HG03432 (cell line): ENCODE results near the gene ABHD10.

Experiments
- ATAC-seq: cut with Tn5 transposase; IDR thresholded peaks from one replicate; pipeline ENCODE4 v1.9.1; 2021; ENCODE audit warnings: mild to moderate bottlenecking, moderate library complexity; ENCODE audit not compliant: unreplicated experiment

Gene ABHD10

DNA sequence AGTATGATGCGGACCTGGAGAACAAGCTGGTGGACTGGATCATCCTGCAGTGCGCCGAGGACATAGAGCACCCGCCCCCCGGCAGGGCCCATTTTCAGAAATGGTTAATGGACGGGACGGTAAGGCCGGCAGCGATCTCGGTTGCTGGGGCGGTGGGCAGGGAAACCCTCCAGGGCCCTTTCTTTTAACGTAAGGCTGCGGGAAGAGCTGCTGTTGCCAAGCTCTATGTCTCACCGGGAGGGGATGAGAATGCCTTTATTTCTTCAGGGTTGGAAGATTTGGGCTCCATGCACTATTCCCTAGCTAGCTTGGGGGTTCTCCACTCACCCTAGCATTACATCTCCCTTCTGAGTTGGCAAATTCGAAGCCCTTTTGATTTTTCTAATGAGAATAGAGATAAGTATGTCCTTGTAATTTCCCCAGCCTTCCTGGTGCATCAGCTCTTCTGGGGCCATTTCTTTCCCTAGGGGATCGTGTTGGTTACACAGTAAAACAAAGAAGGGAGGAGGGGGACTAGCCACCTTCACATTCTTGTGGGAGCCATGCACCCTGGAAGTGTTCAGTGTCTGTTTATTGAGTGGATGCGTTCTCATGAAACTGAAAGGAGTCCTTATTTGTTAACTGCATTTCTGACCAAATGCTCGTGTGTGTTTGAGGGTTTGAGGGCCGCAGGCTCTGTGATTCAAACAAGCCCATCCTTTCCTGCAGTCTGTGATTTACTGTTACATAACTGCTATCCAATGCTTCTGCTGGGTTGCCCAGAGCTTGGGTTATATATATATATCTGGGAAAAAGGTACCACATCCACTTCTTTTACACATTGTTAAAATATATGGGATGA is 20.9 kb downstream of the ABHD10 start:
- peak; percentile 30 for ATAC-seq

DNA sequence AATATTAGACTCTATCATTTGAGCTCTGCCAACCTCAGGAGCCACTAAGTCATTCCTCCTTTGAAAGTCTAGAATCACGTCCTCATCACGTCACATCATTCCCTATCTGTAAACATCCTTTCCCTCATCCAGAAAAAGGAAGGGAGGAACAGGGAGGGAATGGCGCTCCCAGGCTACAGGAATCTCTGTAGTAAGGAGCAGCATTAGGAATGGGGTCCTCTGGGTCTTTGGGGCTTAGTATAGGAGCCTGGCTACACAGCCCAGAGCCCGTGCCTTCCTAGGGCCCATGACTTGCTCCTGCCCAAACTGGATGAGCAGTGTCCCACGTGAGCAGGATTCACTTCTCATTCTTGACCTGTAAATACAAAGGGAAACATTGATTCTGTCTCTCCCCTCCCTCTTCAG is 21.5 kb downstream of the ABHD10 start:
- no peak for ATAC-seq

DNA sequence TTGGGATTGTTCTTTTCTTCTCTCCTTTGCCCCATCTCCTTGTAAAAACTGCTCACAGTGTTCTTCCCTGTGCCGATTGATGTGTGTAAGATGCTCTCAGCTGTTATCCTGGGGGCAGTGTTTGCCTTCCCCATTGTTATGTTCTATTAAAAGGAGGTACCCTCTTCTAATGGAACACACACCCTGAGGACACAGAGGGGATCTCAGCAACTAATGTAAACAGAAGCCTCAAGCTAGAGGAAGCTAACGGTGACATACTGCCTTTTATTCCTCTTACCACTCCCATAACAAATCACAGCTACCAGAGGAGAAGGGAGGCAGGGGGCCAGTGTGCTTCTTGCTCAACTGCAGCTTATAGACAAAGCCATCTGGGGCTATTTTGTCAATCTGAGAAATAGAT is 22.1 kb downstream of the ABHD10 start:
- ATAC-seq, result no peak

DNA sequence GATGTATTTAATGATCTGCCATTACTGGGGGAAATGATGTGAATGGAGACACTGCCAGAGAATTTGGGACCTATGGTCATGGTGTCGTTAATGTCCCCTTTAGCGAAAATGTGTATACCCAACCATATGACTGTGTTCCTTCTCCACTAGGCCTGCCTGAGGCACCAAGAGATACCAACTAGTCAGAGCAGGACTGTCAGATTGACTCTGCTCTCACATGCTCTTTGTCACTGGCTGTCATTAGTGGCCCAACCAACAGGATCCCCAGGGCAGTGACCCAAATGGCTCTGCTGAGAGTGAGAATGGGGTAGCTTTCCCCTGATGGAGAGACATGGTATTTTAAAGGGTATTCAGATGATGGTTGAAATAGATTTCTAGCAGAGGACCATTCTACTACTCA is 22.7 kb downstream of the ABHD10 start:
- no peak for ATAC-seq

DNA sequence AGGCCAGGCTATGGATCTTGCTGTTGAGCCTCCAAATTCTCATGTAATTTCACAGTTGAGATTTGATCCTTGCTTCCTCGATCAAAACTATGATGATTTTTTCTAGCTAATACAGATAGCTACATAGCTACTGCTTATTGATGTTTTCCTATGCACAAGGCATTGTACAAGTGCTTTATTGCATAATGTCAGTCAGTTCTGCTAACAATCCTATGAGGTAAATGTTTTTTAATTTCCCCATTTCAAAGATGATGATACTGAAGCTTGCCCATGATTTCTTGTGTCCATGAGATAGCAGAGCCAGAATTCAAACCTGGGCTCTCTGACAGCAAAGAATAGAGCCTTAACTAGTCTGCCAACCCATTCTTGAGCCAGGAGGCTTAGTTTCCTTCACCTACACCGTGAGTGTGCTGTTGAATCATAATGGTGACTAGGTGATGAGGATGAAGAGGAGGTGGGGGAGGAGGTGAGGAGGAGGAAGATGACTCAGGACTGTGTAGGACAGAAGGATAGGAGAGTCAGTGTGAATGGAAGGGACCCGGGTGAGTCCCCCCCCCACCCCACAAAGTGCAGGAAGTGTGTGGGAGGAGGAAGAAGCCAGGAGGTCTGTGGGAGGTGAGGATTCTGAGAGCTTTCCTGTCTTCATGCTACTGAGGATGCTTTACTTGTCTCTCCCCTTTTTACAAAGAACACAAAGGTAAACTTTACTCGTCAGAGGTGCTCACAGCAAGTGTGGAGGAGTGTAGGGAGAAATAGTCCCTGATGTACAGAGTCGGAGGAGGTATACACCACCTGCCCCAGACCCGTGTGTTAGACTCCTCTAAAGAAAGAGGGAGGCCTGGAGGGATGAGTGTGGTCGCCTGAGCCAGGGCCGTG is 23.5 kb downstream of the ABHD10 start:
- ATAC-seq, result no peak

DNA sequence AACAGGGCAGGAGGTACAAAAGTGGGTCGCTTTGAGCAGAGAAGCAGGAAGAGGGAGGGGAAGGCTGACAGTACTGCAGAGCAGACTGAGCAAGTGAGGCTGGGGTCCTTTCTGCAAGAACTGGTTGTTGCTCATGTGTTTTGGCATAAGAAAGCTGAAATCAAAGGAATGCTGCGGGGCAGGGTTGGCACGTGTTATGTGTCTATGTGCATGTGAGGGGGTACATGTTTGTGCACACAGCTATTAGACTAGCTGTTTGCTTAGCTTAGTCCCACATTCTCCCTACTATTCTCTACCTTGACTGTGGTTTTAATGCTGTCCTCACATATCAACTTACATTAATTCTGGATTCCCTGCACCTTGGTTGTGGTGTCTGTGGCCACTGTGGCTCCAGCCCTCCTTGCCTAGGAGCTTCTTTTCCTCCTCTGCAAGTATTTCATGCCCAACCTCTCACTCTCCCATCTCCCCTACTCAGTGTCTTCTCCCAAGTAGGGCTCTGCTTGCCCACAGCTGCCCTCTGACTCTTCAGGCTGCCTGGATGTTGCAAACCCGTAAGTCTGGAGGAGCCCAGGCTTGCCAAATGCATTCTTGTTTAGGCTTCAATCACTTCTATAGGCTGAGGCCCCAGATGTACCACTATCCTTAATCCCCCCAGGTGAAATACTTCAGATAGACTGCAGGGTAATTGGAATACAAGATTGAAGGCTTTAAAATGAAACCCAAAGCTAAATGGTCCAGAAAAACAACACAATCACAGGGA is 24.7 kb downstream of the ABHD10 start:
- ATAC-seq, result no peak

DNA sequence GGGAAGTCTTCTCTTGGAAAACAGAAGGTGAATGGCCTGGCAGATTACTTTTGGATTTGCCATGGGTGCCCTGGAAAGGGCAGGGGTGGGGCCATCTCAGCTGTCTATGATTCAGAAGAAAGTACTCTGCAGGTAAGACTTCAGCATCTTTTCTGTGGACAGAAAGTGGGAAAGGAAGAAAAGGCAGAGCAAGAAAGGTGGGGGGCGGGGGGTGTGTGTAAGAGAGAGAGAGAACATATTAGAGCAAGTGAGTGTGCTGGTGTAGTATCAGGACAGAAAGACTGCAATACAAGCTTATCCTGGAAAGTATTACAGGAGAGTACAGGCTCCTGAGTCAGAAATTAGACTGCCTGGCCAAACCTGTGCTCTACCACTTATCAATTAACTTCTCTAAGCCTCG is 25.4 kb downstream of the ABHD10 start:
- ATAC-seq, result no peak

DNA sequence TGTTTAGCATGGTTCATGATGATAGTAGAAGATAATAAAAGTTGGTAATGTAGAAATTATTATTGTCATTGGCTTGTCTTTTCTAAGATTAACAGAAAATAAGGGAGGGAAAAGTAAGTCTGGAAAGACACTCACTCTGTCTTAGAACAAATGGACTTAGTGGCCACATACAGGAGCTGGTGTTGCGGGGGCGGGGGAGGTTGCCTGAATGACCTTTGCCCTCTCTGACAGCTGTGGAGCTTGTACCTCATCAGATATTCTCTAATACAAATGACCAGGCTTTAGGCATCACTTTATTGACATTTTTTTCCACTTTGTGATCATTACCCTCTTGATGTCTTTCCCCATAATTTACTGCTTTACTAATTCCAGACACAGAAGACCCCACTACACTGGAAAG is 25.8 kb downstream of the ABHD10 start:
- ATAC-seq, result no peak

DNA sequence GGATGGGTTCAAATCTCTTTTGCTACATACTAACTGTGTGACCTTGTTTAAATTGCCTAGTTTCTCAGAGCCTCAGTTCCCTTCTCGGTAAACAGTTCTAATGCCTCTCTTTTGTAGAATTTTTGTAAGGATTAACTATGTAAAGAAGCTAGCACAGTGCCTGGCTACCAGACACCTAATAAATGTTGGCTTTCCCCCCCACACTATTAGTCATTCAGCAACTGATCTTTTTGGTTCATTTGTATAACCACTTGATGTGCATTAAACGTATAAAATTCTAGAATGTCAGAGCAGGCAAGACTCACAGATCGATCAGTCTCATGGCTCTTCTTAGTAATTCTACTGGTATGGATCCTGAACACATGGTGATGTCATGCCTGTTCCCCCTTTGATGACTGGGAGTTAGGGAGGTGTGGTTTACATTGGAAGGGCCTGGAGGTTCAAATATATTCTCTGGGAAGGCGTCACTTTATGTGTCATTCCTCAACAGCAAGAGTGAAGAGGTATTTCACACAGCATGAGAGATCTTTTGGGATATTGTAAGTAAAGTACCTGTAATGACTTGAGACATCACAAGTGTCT is 26.4 kb downstream of the ABHD10 start:
- ATAC-seq, result no peak

DNA sequence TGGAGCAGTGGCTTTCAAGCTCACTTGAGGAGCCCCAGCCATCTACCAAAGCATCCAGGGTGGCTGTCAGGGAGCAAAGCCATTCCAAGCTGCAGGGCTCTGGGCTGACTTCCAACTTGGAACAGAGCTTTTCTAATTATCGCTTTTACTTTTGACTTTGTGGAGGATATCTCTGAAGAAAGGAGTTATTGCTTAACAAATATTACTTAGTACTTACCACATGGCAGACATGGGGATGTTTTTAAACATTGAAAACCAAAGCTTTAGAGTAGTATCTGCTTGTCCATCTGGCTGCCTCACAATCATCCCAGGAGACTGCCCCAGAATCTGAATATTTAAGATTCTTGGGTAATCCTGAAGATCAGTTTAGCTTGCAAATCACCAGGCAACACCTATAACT is 28.8 kb downstream of the ABHD10 start:
- ATAC-seq, result no peak

DNA sequence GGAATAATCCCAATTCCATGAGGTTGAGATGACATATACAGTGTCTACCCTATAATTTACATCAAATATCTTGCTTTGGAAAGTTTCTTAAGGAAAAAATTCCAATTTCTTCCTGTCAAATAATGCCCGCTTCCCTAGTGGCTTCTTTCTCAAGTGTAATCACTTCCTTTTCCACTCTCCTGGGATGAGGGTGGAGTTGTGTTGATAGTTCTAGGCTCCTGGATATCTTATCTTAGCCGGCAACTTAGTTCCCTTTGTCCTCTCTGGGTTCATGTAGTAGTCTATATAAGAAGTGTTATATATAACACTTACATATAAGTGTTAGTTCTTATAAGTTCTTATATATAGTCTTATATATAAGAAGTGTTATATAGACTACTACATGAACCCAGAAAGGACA is 30.8 kb downstream of the ABHD10 start:
- ATAC-seq, result no peak

DNA sequence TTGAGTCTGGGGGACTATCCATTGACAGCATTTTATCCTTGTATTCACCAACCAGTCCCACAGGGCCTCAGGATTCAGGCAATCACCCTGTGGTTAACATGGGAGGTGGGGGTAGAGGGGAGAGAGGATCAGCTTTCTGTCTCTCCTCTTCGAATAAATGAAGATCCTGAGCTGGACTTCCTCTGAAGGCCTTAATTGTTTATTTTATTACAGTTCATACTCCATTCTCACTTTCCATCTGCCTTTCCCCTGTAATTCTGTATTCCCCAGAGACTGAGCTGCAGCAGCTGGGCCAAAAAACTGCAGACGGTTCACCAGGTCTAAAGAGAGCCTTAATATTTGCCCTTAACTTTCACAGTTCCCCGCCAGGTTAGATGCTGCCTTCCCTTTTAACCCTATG is 31.8 kb downstream of the ABHD10 start:
- no peak for ATAC-seq

DNA sequence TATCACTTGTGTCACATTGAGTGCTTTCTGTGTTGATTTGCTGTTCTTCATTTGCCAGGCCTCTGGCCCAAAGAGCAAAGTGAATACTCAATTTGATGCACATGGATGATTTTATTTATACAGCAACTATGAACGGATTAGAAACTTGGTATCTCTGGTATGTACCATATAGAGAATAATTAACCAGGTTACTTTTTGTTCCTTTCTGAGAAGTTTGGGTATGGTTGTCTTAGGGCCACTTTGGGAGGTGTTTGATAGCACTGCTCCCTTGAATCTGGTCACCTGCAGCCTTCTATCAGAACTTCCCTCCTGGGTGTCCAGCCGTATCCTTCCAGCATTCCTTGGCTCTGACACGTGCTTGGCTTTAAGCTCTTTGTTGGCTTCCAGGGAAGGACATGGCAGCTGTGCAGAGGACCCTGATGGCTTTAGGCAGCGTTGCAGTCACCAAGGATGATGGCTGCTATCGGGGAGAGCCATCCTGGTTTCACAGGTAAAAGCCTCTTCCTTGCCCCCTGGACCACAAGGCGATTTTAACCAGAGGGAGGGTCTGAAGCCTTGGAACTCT is 32.6 kb downstream of the ABHD10 start:
- no peak for ATAC-seq

DNA sequence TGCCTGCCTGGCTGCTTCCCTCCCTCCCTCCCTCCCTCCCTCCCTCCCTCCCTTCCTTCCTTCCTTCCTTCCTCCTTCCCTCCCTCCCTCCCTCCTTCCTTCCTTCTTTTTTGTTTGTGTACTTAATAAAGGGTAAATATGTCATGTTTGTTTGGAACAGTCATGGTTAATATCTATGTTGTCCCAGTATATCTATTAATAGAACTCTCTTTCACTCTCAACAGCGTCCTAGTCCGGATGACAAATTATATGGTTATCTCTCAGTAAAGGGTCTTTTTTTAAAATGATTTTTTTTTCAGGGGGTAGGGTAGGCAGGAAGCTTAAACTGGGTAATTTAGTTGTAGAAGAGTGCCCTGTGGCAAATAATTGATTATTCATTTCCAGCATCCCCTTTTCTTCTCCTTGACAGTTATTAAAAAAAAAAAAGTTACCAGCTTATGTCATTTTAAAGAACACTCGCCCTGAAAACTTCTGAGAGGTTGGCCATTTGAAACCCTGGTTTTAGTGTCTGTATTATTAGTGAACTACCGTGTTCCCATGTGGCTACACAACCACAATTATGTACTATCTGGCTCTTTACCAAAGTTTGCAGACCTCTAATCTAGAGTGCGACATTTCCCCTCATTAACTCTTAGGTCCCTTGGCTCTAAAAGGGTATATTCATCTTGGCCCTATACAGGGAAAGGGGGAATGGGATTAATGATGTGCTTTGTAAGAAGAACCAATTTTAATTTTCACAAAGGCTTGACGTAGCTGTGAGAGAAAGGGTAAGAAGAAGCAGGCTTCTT is 33.6 kb downstream of the ABHD10 start:
- no peak for ATAC-seq

DNA sequence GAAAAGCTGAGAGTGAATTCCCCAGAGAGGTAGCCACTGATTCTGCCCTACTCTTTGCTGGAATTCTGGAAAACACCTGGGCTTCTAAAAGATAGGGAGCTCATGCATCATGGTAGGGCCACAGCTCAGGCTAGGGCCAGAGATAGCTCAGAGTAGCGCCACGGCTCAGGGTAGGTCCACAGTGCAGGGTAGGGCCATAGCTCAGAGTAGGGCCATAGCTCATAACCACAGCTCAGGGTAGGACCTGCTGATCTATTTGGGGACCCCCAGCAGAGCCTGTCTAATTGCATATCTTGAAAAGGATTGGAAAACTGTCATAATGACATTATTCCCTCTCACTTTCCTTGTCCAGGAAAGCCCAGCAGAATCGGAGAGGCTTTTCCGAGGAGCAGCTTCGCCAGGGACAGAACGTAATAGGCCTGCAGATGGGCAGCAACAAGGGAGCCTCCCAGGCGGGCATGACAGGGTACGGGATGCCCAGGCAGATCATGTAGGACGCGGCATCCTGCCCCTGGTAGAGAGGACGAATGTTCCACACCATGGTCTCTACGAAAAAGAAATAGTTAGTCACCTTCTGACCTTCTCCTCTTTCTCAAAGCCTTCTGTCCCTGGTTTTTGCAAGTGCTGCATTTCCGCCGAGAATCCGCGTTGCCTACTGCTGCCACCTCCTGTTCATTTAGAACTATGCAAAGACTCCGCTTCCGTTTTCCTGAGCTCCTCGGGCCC is 34.4 kb downstream of the ABHD10 start:
- peak; percentile 93 for ATAC-seq

DNA sequence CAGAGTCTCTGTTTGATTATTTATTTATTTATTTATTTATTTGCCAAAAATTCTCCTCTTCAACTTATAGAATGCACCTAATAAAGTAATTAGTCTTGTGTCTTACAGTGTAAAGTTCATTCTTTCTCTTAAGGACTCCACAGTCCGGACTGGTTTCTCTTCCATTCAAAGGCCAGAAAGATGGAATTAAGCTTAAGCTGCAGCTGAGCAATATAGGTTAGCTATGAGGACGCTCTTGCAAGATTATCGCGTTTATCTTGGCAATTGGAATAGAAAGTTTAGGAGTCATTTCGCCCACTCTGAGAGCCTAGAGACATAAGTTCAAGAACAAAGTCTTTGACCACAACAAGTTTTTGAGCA is 34.9 kb downstream of the ABHD10 start:
- peak; percentile 46 for ATAC-seq

DNA sequence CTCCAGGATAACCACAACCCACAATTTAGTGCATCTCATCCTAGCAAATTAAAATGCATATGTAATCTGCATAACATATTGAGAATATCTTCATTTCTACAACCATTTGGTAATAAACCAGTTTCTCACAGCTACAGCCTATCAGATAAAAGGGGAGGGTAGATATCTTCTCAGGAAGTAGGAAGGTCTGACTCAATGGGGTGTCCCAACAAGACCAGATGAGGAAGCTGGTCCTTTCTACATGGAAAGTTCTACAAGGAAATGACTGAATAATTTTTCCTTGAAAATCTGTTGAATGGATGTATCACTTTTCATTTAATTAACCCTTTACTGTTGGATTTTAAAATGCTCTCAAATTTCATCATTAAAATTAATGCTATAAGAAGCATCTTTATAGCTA is 38.3 kb downstream of the ABHD10 start:
- ATAC-seq, result no peak

DNA sequence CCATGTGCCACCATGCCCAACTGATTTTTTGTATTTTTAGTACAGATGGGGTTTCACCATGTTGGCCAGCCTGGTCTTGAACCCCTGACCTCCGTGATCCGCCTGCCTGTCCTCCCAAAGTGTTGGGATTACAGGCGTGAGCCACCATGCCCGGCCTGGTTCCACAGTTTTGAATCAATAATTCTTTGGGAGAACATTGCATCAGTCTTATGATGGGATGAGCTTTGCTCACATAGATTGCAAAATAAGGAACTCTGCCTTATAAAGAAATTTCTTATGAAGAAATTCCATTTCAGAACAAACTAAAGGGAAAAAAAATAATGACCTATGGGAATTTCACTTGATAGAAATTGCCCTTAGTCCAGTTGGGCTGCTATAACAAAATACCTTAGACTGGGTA is 39.9 kb downstream of the ABHD10 start:
- no peak for ATAC-seq

DNA sequence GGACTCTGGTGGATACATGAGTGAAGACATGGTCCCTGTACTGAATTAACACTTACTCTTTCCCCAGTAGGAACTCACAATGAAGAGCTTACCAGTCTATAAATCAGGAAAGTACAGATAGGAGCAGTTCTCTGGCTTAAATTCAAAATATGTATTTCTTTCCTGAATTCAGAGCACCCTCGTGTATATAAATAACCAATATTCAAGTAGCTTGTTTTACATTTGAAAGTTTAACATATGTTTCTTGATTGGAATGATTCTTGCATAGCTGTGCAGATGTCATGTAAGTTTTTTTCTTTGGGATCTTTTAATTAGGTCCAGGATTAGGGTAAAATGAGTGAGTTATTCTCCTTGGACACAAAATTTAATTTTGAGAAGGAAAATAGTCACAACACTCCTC is 40.9 kb downstream of the ABHD10 start:
- ATAC-seq, result no peak
